ENCODE measurements around the gene MAGOH.

- TF ChIP-seq MYC (IDR thresholded peaks at IDR 0.05; ENCODE audit: low read depth, low read length): no peak
- TF ChIP-seq CTCF (IDR thresholded peaks at IDR 0.05; ENCODE audit: low read depth, low read length): no peak
- TF ChIP-seq POLR2A (IDR thresholded peaks at IDR 0.05; ENCODE audit: extremely low read depth, insufficient read length): no peak
- TF ChIP-seq MAX (IDR thresholded peaks at IDR 0.05; ENCODE audit: low read depth, low read length): no peak
These were observed 4.1 kb upstream of the MAGOH start for GRCh38 chr1:53242381-53242780.
